Vagina (tissue), 2 donors: ENCODE measurements around the gene PXK. TPM values are rescaled to one million over a fixed set of nuclear protein-coding genes. Genes with fewer than 3 reads are reported as not detected.
"Not testable (repeated sequence)": the region's sequence is repeated elsewhere in the genome, so short reads cannot be mapped to it uniquely, and the experiment has no call there.

ENCODE experiments used
- DNase-seq, 2 donors: peaks; one replicate each; pipeline ENCODE4 v3.0.0-alpha.2; 2017; ENCODE audit errors: extremely low spot score in 2 of 2
- H3K27ac ChIP-seq: fragments of 200-600 bp; sonication (generic); one replicate; pipeline ENCODE4 v1.5.1; 2019
- H3K27me3 ChIP-seq: fragments of 200-600 bp; sonication (generic); one replicate; pipeline ENCODE4 v1.5.1; 2019
- H3K36me3 ChIP-seq, 2 donors: fragments of 200-600 bp; sonication (generic); one replicate each; pipeline ENCODE4 v1.5.1; 2017 to 2019
- H3K4me1 ChIP-seq: fragments of 200-600 bp; sonication (generic); one replicate; pipeline ENCODE4 v1.5.1; 2019
- H3K4me3 ChIP-seq, 2 donors: fragments of 200-600 bp; sonication (generic); 1 replicate in 1 of 2; 2 replicates in 1 of 2; pipeline ENCODE4 v1.5.1; 2016 to 2019
- H3K9me3 ChIP-seq: fragments of 200-600 bp; sonication (generic); one replicate; pipeline ENCODE4 v1.5.1; 2019
- CTCF ChIP-seq, 3 experiments: fragments of 450-650 bp in 2 of 3; fragments of 200-600 bp in 1 of 3; sonication (generic) in 1 of 3; IDR thresholded peaks; one replicate each; pipeline ENCODE4 v1.5.1; 2017 to 2019; ENCODE audit warnings: antibody characterized with exemption in 3 of 3, mild to moderate bottlenecking in 2 of 3, moderate library complexity in 2 of 3
- POLR2A ChIP-seq, 2 donors: fragments of 450-650 bp; IDR thresholded peaks; one replicate each; pipeline ENCODE4 v1.6.1; 2017; ENCODE audit warnings: antibody characterized with exemption in 2 of 2, mild to moderate bottlenecking in 2 of 2, moderate library complexity in 2 of 2
- POLR2AphosphoS5 ChIP-seq, 2 donors: sonication (generic); formaldehyde crosslinking; IDR thresholded peaks; one replicate each; pipeline ENCODE4 v1.9.0; 2017; ENCODE audit warnings: antibody characterized with exemption in 2 of 2, mild to moderate bottlenecking in 2 of 2, low read depth in 1 of 2; ENCODE audit not compliant: insufficient read depth in 1 of 2
- intact Hi-C: fragments of 100-400 bp; cut with DNase I; formaldehyde crosslinking; loops from one replicate; pipeline ENCODE4 v1.15.1; 2023
- total RNA-seq: library from RNA; depleted of rRNA; stranded (reverse); fragments of >200 nt; gene quantifications from one replicate; pipeline ENCODE4 v1.2.3, GENCODE V29; 2016

PXK gene
- total RNA-seq, 1 donor from 2014 or later = 59.9 TPM

GRCh38 chr3:58434168-58434504 lies 101.4 kb downstream of the PXK start:
- peaks cover 0 to 24% of the 10 kb centered on the region in 2 donors for H3K36me3 ChIP-seq
- H3K9me3 ChIP-seq = no peaks in the 10 kb centered on the region
- peak overlapping the region; percentile 85 for H3K27ac ChIP-seq
- no peaks in the 10 kb centered on the region for H3K27me3 ChIP-seq
- intact Hi-C loops = no loop called here
- H3K4me3 ChIP-seq = peak overlapping the region; percentile 61 to 79
- TF ChIP-seq CTCF (IDR thresholded peaks at IDR 0.05) (no peak), POLR2AphosphoS5 (IDR thresholded peaks at IDR 0.05; ENCODE audit: insufficient read depth in 1 of 2, low read depth in 1 of 2) (no peak), POLR2A (IDR thresholded peaks at IDR 0.05) (no peak)
- DNase-seq = no peak
- peaks cover 34% of the 10 kb centered on the region for H3K4me1 ChIP-seq

- H3K4me1 ChIP-seq = peaks cover 34% of the 10 kb centered on the region
- H3K27me3 ChIP-seq = no peaks in the 10 kb centered on the region
- TF ChIP-seq CTCF (IDR thresholded peaks at IDR 0.05) (no peak), POLR2AphosphoS5 (IDR thresholded peaks at IDR 0.05; ENCODE audit: insufficient read depth in 1 of 2, low read depth in 1 of 2) (no peak), POLR2A (IDR thresholded peaks at IDR 0.05) (no peak)
- DNase-seq = no peak
- H3K27ac ChIP-seq = peak overlapping the region; percentile 85
- H3K9me3 ChIP-seq = no peaks in the 10 kb centered on the region
- peaks cover 0 to 20% of the 10 kb centered on the region in 2 donors for H3K36me3 ChIP-seq
- intact Hi-C loops = no loop called here
- H3K4me3 ChIP-seq = no peak overlapping the region
These were observed 101.8 kb downstream of the PXK start for GRCh38 chr3:58434511-58434910.

GRCh38 chr3:58434990-58435389 lies 102.3 kb downstream of the PXK start:
- no peaks in the 10 kb centered on the region for H3K27me3 ChIP-seq
- peak overlapping the region; percentile 15 for H3K27ac ChIP-seq
- peaks cover 34% of the 10 kb centered on the region for H3K4me1 ChIP-seq
- TF ChIP-seq POLR2AphosphoS5 (IDR thresholded peaks at IDR 0.05; ENCODE audit: insufficient read depth in 1 of 2, low read depth in 1 of 2) = no peak
- TF ChIP-seq POLR2A (IDR thresholded peaks at IDR 0.05) = no peak
- TF ChIP-seq CTCF (IDR thresholded peaks at IDR 0.05) = no peak
- intact Hi-C loops = no loop called here
- no peak overlapping the region for H3K4me3 ChIP-seq
- DNase-seq = no peak
- H3K36me3 ChIP-seq = peaks cover 0 to 16% of the 10 kb centered on the region in 2 donors
- no peaks in the 10 kb centered on the region for H3K9me3 ChIP-seq

GRCh38 chr3:58437276-58437675 lies 104.6 kb downstream of the PXK start:
- H3K4me3 ChIP-seq, intact Hi-C loops, H3K9me3 ChIP-seq, H3K27me3 ChIP-seq, H3K36me3 ChIP-seq, H3K27ac ChIP-seq, DNase-seq: not testable (repeated sequence)
- peaks cover 25% of the 10 kb centered on the region for H3K4me1 ChIP-seq

- H3K27ac ChIP-seq, intact Hi-C loops, H3K36me3 ChIP-seq, H3K27me3 ChIP-seq, H3K4me3 ChIP-seq, DNase-seq, H3K4me1 ChIP-seq, H3K9me3 ChIP-seq: not testable (repeated sequence)
These were observed 108.3 kb downstream of the PXK start for GRCh38 chr3:58440996-58441355.

GRCh38 chr3:58441514-58442450 lies 109.1 kb downstream of the PXK start:
- Histone ChIP-seq H3K4me1 (no peaks in the 10 kb centered on the region), H3K4me3 (no peak overlapping the region), H3K36me3 (no peaks in the 10 kb centered on the region), H3K27me3 (no peaks in the 10 kb centered on the region), H3K9me3 (no peaks in the 10 kb centered on the region), H3K27ac (no peak overlapping the region)
- no peak for DNase-seq
- TF ChIP-seq POLR2AphosphoS5 (IDR thresholded peaks at IDR 0.05; ENCODE audit: insufficient read depth in 1 of 2, low read depth in 1 of 2) (no peak), CTCF (IDR thresholded peaks at IDR 0.05) (no peak), POLR2A (IDR thresholded peaks at IDR 0.05) (no peak)
- intact Hi-C loops = no loop called here
